GM23248 (cell line): ENCODE data around the gene POLR1E.

ENCODE experiments used
- EZH2 ChIP-seq: fragments of 200-600 bp; sonication (generic); IDR thresholded peaks from 2 replicates; pipeline ENCODE4 v1.6.1; 2018; ENCODE audit warnings: antibody characterized with exemption, mild to moderate bottlenecking; ENCODE audit not compliant: insufficient read depth, poor library complexity, severe bottlenecking
- EZH2phosphoT487 ChIP-seq: fragments of 200-600 bp; sonication (generic); IDR thresholded peaks from 2 replicates; pipeline ENCODE4 v1.6.1; 2018; ENCODE audit warnings: antibody characterized with exemption, moderate library complexity, mild to moderate bottlenecking, low read depth; ENCODE audit not compliant: insufficient read depth

- TF ChIP-seq EZH2 (no peak), EZH2phosphoT487 (no peak)
These were observed 38.6 kb upstream of the POLR1E start for GRCh38 chr9:37447111-37447510.
